IMR-90 (cell line): ENCODE measurements around the gene PTPRG.

Experiments used
- CTCF ChIP-seq: conservative IDR thresholded peaks from 2 replicates; pipeline ENCODE4 v1.5.1; 2012; ENCODE audit warnings: mild to moderate bottlenecking, low read depth, low read length, improper control_type of control experiment
- ELK1 ChIP-seq: fragments of 150-350 bp; IDR thresholded peaks from 2 replicates; pipeline ENCODE4 v1.6.1; 2016; ENCODE audit warnings: low read depth, mild to moderate bottlenecking, low read length, moderate library complexity, borderline replicate concordance
- MXI1 ChIP-seq: IDR thresholded peaks from 2 replicates; pipeline ENCODE4 v1.6.1; 2012; ENCODE audit warnings: low read depth, mild to moderate bottlenecking, low read length, moderate library complexity, borderline replicate concordance
- POLR2A ChIP-seq: IDR thresholded peaks from 2 replicates; pipeline ENCODE4 v1.6.1; 2012; ENCODE audit warnings: mild to moderate bottlenecking, low read depth, low read length

- TF ChIP-seq POLR2A: no peak
- peak; percentile 85 for TF ChIP-seq CTCF
- 0 out of 2 replicates have a peak, but pooled peaks have one; percentile 23 for TF ChIP-seq MXI1
- no peak for TF ChIP-seq ELK1
Observed at GRCh38 chr3:61564395-61565059, 3.2 kb downstream of the PTPRG start.
